ENCODE results near the gene MRPL34.

The MRPL34 gene

GRCh38 chr19:17352608-17353280, 47.1 kb downstream of the MRPL34 start:
- Mint-ChIP-seq H3K36me3 (no peaks in the 10 kb centered on the region), H3K27me3 (peaks cover 17% of the 10 kb centered on the region), H3K4me3 (no peak overlapping the region), H3K27ac (no peak overlapping the region), H3K9me3 (ENCODE audit: low read depth) (no peaks in the 10 kb centered on the region), H3K4me1 (ENCODE audit: low read depth) (peaks cover 5% of the 10 kb centered on the region)

- peaks cover 5% of the 10 kb centered on the region for H3K4me1 Mint-ChIP-seq (ENCODE audit: low read depth)
- no peak overlapping the region for H3K27ac Mint-ChIP-seq
- H3K36me3 Mint-ChIP-seq, result no peaks in the 10 kb centered on the region
- H3K4me3 Mint-ChIP-seq, result no peak overlapping the region
- H3K27me3 Mint-ChIP-seq, result peaks cover 15% of the 10 kb centered on the region
- H3K9me3 Mint-ChIP-seq (ENCODE audit: low read depth), result no peaks in the 10 kb centered on the region
These were observed 47.7 kb downstream of the MRPL34 start for GRCh38 chr19:17353386-17353785.
